Caco-2 (cell line): ENCODE results near the gene TBC1D2B. TPM values are rescaled to one million over a fixed set of nuclear protein-coding genes. Genes with fewer than 3 reads are reported as not detected.

Experiments
- BruUV-seq: library from RNA; stranded (reverse); fragments of 400-500 nt; replicated peaks from 2 replicates; lab custom pipeline; 2021; lab: Mats Ljungman, UMichigan
- CTCF ChIA-PET: fragments of 300-600 bp; sonication (Branson Sonifier 250); formaldehyde crosslinking; loops from one replicate; lab custom pipeline; 2022; ENCODE audit warnings: antibody characterized with exemption; lab: Charles Lee
- POLR2A ChIA-PET: fragments of 300-600 bp; sonication (Branson Sonifier 250); formaldehyde crosslinking; loops from one replicate; lab custom pipeline; 2022; ENCODE audit warnings: antibody characterized with exemption; lab: Charles Lee
- DNase-seq, 2 experiments: peaks; one replicate each; pipeline versions ENCODE4 v3.0.0 to v3.0.0-alpha.2; 2020 to 2022
- H3K27me3 ChIP-seq: replicated peaks from 2 replicates; pipeline ENCODE4 v1.6.0; 2011; ENCODE audit warnings: low read length; ENCODE audit not compliant: control insufficient read depth, insufficient read depth
- H3K36me3 ChIP-seq: 2 replicates; pipeline ENCODE4 v1.5.1; 2011; ENCODE audit warnings: low read length; ENCODE audit not compliant: control insufficient read depth, insufficient read depth
- H3K4me1 ChIP-seq: fragments of 250-450 bp; sonication (Bioruptor Pico); 2 replicates; pipeline ENCODE4 v1.5.1; 2020; ENCODE audit warnings: mild to moderate bottlenecking
- H3K4me3 ChIP-seq: 2 replicates; pipeline ENCODE4 v1.5.1; 2011; ENCODE audit warnings: low read depth, mild to moderate bottlenecking, control low read depth, low read length
- H3K9me3 ChIP-seq: fragments of 250-450 bp; sonication (Bioruptor Pico); 2 replicates; pipeline ENCODE4 v1.5.1; 2020; ENCODE audit warnings: mild to moderate bottlenecking, moderate library complexity
- H3K27ac Mint-ChIP-seq: one replicate; pipeline ENCODE4 v1.8.0; 2022; ENCODE audit warnings: mixed read lengths; ENCODE audit not compliant: unreplicated experiment
- H3K27me3 Mint-ChIP-seq: one replicate; pipeline ENCODE4 v1.8.0; 2022; ENCODE audit warnings: mixed read lengths; ENCODE audit not compliant: insufficient read depth, unreplicated experiment
- H3K36me3 Mint-ChIP-seq: one replicate; pipeline ENCODE4 v1.8.0; 2022; ENCODE audit warnings: mild to moderate bottlenecking, mixed read lengths; ENCODE audit not compliant: insufficient read depth, unreplicated experiment
- H3K4me1 Mint-ChIP-seq: one replicate; pipeline ENCODE4 v1.8.0; 2022; ENCODE audit warnings: low read depth, mixed read lengths; ENCODE audit not compliant: unreplicated experiment
- H3K4me3 Mint-ChIP-seq: one replicate; pipeline ENCODE4 v1.8.0; 2022; ENCODE audit warnings: mild to moderate bottlenecking, moderate library complexity, mixed read lengths; ENCODE audit not compliant: unreplicated experiment
- H3K9me3 Mint-ChIP-seq: one replicate; pipeline ENCODE4 v1.8.0; 2022; ENCODE audit warnings: mixed read lengths; ENCODE audit not compliant: unreplicated experiment
- CTCF ChIP-seq, 2 experiments: fragments of 200-600 bp in 1 of 2; IDR thresholded peaks; 1 replicate in 1 of 2; 2 replicates in 1 of 2; pipeline versions ENCODE4 v1.5.1 to v1.8.0; 2011 to 2022; ENCODE audit warnings: antibody characterized with exemption in 1 of 2, control low read depth in 1 of 2, inconsistent platforms in 1 of 2, low read depth in 1 of 2, low read length in 1 of 2, mild to moderate bottlenecking in 1 of 2, moderate library complexity in 1 of 2; ENCODE audit not compliant: insufficient read depth in 1 of 2, severe bottlenecking in 1 of 2, unreplicated experiment in 1 of 2
- intact Hi-C: fragments of 100-400 bp; cut with micrococcal nuclease; formaldehyde crosslinking; loops from one replicate; pipeline ENCODE4 v1.10.0; 2022; ENCODE audit not compliant: unreplicated experiment
- total RNA-seq: library from RNA; stranded (reverse); gene quantifications from 2 replicates; pipeline ENCODE4 v1.2.3, GENCODE V29; 2022

Gene TBC1D2B
- total RNA-seq, 1 experiment from 2014 or later: 18.3 TPM

- BruUV-seq: no TSS peak
- no peak for DNase-seq
- Mint-ChIP-seq H3K4me1 (peaks cover 8% of the 10 kb centered on the region), H3K27me3 (no peaks in the 10 kb centered on the region), H3K9me3 (no peaks in the 10 kb centered on the region), H3K4me3 (no peak overlapping the region), H3K36me3 (no peaks in the 10 kb centered on the region), H3K27ac (no peak overlapping the region)
- Histone ChIP-seq H3K4me3 (no peak overlapping the region), H3K36me3 (no peaks in the 10 kb centered on the region), H3K4me1 (peaks cover 11% of the 10 kb centered on the region; the same call in 1 of the 2 replicates), H3K9me3 (no peaks in the 10 kb centered on the region), H3K27me3 (no peaks in the 10 kb centered on the region)
- ChIA-PET CTCF (no interaction called here), POLR2A (no interaction called here)
- intact Hi-C loops: no loop called here
- TF ChIP-seq CTCF (IDR thresholded peaks at IDR 0.05; ENCODE audit: insufficient read depth in 1 of 2, low read depth in 1 of 2, low read length in 1 of 2, severe bottlenecking in 1 of 2, unreplicated experiment in 1 of 2): no peak
Measured at GRCh38 chr15:78102211-78102610, 24.7 kb upstream of the TBC1D2B start.

- no peak for TF ChIP-seq CTCF (IDR thresholded peaks at IDR 0.05; ENCODE audit: insufficient read depth in 1 of 2, low read depth in 1 of 2, low read length in 1 of 2, severe bottlenecking in 1 of 2, unreplicated experiment in 1 of 2)
- Mint-ChIP-seq H3K4me1 (peaks cover 8% of the 10 kb centered on the region), H3K27ac (no peak overlapping the region), H3K27me3 (no peaks in the 10 kb centered on the region), H3K36me3 (no peaks in the 10 kb centered on the region), H3K9me3 (no peaks in the 10 kb centered on the region), H3K4me3 (no peak overlapping the region)
- intact Hi-C loops: no loop called here
- Histone ChIP-seq H3K4me3 (no peak overlapping the region), H3K27me3 (no peaks in the 10 kb centered on the region), H3K36me3 (no peaks in the 10 kb centered on the region), H3K4me1 (peaks cover 11% of the 10 kb centered on the region; the same call in 1 of the 2 replicates), H3K9me3 (no peaks in the 10 kb centered on the region)
- no TSS peak for BruUV-seq
- CTCF ChIA-PET: no interaction called here
- POLR2A ChIA-PET: no interaction called here
- peak; percentile 34 to 52 for DNase-seq
Measured at GRCh38 chr15:78101423-78102105, 24.1 kb upstream of the TBC1D2B start.

GRCh38 chr15:78100886-78101285 lies 23.4 kb upstream of the TBC1D2B start:
- Mint-ChIP-seq H3K36me3 (no peaks in the 10 kb centered on the region), H3K9me3 (no peaks in the 10 kb centered on the region), H3K4me1 (peaks cover 8% of the 10 kb centered on the region), H3K4me3 (no peak overlapping the region), H3K27me3 (no peaks in the 10 kb centered on the region), H3K27ac (no peak overlapping the region)
- BruUV-seq: no TSS peak
- ChIA-PET CTCF (no interaction called here), POLR2A (no interaction called here)
- Histone ChIP-seq H3K36me3 (no peaks in the 10 kb centered on the region), H3K27me3 (no peaks in the 10 kb centered on the region), H3K4me3 (no peak overlapping the region), H3K9me3 (no peaks in the 10 kb centered on the region), H3K4me1 (peaks cover 11% of the 10 kb centered on the region; the same call in 1 of the 2 replicates)
- TF ChIP-seq CTCF (IDR thresholded peaks at IDR 0.05; ENCODE audit: insufficient read depth in 1 of 2, low read depth in 1 of 2, low read length in 1 of 2, severe bottlenecking in 1 of 2, unreplicated experiment in 1 of 2): no peak
- DNase-seq: no peak
- intact Hi-C loops: no loop called here
